Measurements from ENCODE around the gene FLNC. TPM values are rescaled to one million over a fixed set of nuclear protein-coding genes. Genes with fewer than 3 reads are reported as not detected.

Gene FLNC
- total and polyA plus RNA-seq, 9 of the 15 experiments (the other 6 are each of a cell fraction or from before 2014, with no cell fraction given), result 0.90 to 155 (median 28.8) TPM

- TF ChIP-seq ETV5 (CRISPR knock-in tag; IDR thresholded peaks at IDR 0.05; ENCODE audit: low read depth), result no peak
- TF ChIP-seq RBM14 (IDR thresholded peaks at IDR 0.05; ENCODE audit: borderline replicate concordance, insufficient read depth, low read depth, low read length), result no peak
- no peak for TF ChIP-seq GTF2F1 (IDR thresholded peaks at IDR 0.05; ENCODE audit: low read depth, low read length)
- TF ChIP-seq BCLAF1 (IDR thresholded peaks at IDR 0.05; ENCODE audit: borderline replicate concordance in 1 of 2, control insufficient read depth in 1 of 2, low read depth in 2 of 2, low read length in 1 of 2), result no peak
- no peak for TF ChIP-seq CAMTA2 (CRISPR knock-in tag; conservative IDR thresholded peaks at IDR 0.05)
- no peak for TF ChIP-seq E4F1 (CRISPR knock-in tag; IDR thresholded peaks at IDR 0.05; ENCODE audit: borderline replicate concordance)
- no peak for TF ChIP-seq E2F4 (CRISPR knock-in tag; IDR thresholded peaks at IDR 0.05; ENCODE audit: low read depth)
- TF ChIP-seq MCM5 (IDR thresholded peaks at IDR 0.05; ENCODE audit: low read depth), result no peak
- TF ChIP-seq ZNF124 (CRISPR knock-in tag; IDR thresholded peaks at IDR 0.05), result no peak
- no peak for TF ChIP-seq NR4A1 (CRISPR knock-in tag; IDR thresholded peaks at IDR 0.05)
- no peak for TF ChIP-seq NR4A1 (tag; IDR thresholded peaks at IDR 0.05)
- no peak for TF ChIP-seq CBX3 (IDR thresholded peaks at IDR 0.05; ENCODE audit: borderline replicate concordance in 1 of 2, low read length in 2 of 2)
- TF ChIP-seq POLR2H (tag; IDR thresholded peaks at IDR 0.05; ENCODE audit: low read depth), result no peak
- TF ChIP-seq HCFC1 (IDR thresholded peaks at IDR 0.05; ENCODE audit: low read depth, low read length), result no peak
- TF ChIP-seq EP400 (IDR thresholded peaks at IDR 0.05), result no peak
- TF ChIP-seq MECOM (CRISPR knock-in tag; IDR thresholded peaks at IDR 0.05), result no peak
- 0 out of 2 replicates have a peak, but pooled peaks have one; percentile 13 for TF ChIP-seq TOE1 (IDR thresholded peaks at IDR 0.05; ENCODE audit: borderline replicate concordance)
- no peak for TF ChIP-seq TOE1 (CRISPR knock-in tag; IDR thresholded peaks at IDR 0.05; ENCODE audit: borderline replicate concordance, low read depth)
- TF ChIP-seq PURB (CRISPR knock-in tag; IDR thresholded peaks at IDR 0.05; ENCODE audit: low read depth), result no peak
Measured at GRCh38 chr7:128829391-128830166, 627 bp upstream of the FLNC start (continued).
